ENCODE measurements around the gene ADAMTS3. TPM values are rescaled to one million over a fixed set of nuclear protein-coding genes. Genes with fewer than 3 reads are reported as not detected.

Gene ADAMTS3
- total RNA-seq: 2.7 and 3.0 TPM in 2 replicates
- long read RNA-seq: 0 reads

GRCh38 chr4:72568959-72569718 lies at the start of gene ADAMTS3:
ADAMTS3 (minus strand) TSS chr4:72569221; CDS start chr4:72568762, 459 bp downstream.
- no peak for TF ChIP-seq CTCF (conservative IDR thresholded peaks at IDR 0.05)
- Mint-ChIP-seq H3K4me1 (peaks cover 20% of the 10 kb centered on the region), H3K4me3 (peak within 1 kb of the TSS; percentile 94), H3K36me3 (ENCODE audit: low read depth) (no peaks in the 10 kb centered on the region), H3K9me3 (no peaks in the 10 kb centered on the region), H3K27me3 (ENCODE audit: low read depth) (peaks cover 21% of the 10 kb centered on the region), H3K27ac (ENCODE audit: unreplicated experiment) (peak within 1 kb of the TSS; percentile 81)
- peak; percentile 59 for DNase-seq (ENCODE audit: low read depth, low spot score)

GRCh38 chr4:72613959-72614358 lies 44.9 kb upstream of the ADAMTS3 start:
- no peak overlapping the region for H3K4me3 Mint-ChIP-seq
- H3K27ac Mint-ChIP-seq (ENCODE audit: unreplicated experiment): peak overlapping the region; percentile 22
- no peak for TF ChIP-seq CTCF (conservative IDR thresholded peaks at IDR 0.05)
- H3K27me3 Mint-ChIP-seq (ENCODE audit: low read depth): no peaks in the 10 kb centered on the region
- no peaks in the 10 kb centered on the region for H3K36me3 Mint-ChIP-seq (ENCODE audit: low read depth)
- no peaks in the 10 kb centered on the region for H3K4me1 Mint-ChIP-seq
- peaks cover 20% of the 10 kb centered on the region for H3K9me3 Mint-ChIP-seq
- DNase-seq (ENCODE audit: low read depth, low spot score): no peak

- no peak overlapping the region for H3K27ac Mint-ChIP-seq (ENCODE audit: unreplicated experiment)
- TF ChIP-seq CTCF (conservative IDR thresholded peaks at IDR 0.05): no peak
- no peaks in the 10 kb centered on the region for H3K4me1 Mint-ChIP-seq
- H3K36me3 Mint-ChIP-seq (ENCODE audit: low read depth): peaks cover 3% of the 10 kb centered on the region
- H3K9me3 Mint-ChIP-seq: peaks cover 17% of the 10 kb centered on the region
- no peaks in the 10 kb centered on the region for H3K27me3 Mint-ChIP-seq (ENCODE audit: low read depth)
- no peak overlapping the region for H3K4me3 Mint-ChIP-seq
- DNase-seq (ENCODE audit: low read depth, low spot score): no peak
Observed at GRCh38 chr4:72606751-72607150, 37.7 kb upstream of the ADAMTS3 start.

- H3K4me1 Mint-ChIP-seq: peaks cover 6% of the 10 kb centered on the region
- no peak for DNase-seq (ENCODE audit: low read depth, low spot score)
Observed at GRCh38 chr4:72604324-72604723, 35.3 kb upstream of the ADAMTS3 start.

More at GRCh38 chr4:72604324-72604723, 35.3 kb upstream of the ADAMTS3 start:
- Mint-ChIP-seq H3K4me3 (no peak overlapping the region), H3K27me3 (ENCODE audit: low read depth) (no peaks in the 10 kb centered on the region), H3K9me3 (peaks cover 15% of the 10 kb centered on the region), H3K36me3 (ENCODE audit: low read depth) (peaks cover 6% of the 10 kb centered on the region), H3K27ac (ENCODE audit: unreplicated experiment) (no peak overlapping the region)
- no peak for TF ChIP-seq CTCF (conservative IDR thresholded peaks at IDR 0.05)
